ENCODE data around the gene PTPRT.

DNA sequence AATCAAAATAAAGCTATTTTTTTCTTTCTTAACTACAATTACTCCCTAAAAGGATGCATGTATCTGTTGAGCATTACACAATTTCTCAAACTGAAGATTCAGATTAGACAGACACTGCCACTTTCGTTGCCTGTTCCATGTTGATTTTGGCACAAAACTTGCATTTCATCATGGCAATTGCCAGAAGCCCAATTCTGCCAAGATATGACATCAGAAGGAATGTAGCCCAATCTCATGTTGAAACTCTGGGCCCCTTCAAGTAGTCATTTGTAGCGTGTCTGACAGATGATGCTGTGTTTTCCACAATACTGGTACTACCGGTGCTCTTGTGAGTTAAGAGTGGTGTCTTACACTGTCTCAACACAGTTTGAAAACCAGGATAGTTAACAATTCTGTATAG is 705.4 kb downstream of the PTPRT start:
- TF ChIP-seq, protein P1, sequence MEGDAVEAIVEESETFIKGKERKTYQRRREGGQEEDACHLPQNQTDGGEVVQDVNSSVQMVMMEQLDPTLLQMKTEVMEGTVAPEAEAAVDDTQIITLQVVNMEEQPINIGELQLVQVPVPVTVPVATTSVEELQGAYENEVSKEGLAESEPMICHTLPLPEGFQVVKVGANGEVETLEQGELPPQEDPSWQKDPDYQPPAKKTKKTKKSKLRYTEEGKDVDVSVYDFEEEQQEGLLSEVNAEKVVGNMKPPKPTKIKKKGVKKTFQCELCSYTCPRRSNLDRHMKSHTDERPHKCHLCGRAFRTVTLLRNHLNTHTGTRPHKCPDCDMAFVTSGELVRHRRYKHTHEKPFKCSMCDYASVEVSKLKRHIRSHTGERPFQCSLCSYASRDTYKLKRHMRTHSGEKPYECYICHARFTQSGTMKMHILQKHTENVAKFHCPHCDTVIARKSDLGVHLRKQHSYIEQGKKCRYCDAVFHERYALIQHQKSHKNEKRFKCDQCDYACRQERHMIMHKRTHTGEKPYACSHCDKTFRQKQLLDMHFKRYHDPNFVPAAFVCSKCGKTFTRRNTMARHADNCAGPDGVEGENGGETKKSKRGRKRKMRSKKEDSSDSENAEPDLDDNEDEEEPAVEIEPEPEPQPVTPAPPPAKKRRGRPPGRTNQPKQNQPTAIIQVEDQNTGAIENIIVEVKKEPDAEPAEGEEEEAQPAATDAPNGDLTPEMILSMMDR (IDR thresholded peaks at IDR 0.05; ENCODE audit: borderline replicate concordance, extremely low read depth, low read length, poor library complexity, severe bottlenecking) = no peak
- TF ChIP-seq EZH2 (IDR thresholded peaks at IDR 0.05; ENCODE audit: borderline replicate concordance, low read depth, low read length, severe bottlenecking) = no peak
